Amniotic epithelial cell (primary cell): Measurements from ENCODE around the gene OR1D2.
"Not testable (repeated sequence)": the region's sequence is repeated elsewhere in the genome, so short reads cannot be mapped to it uniquely, and the experiment has no call there.

Experiments used
- DNase-seq: peaks from one replicate; pipeline ENCODE4 v3.0.0-alpha.2; 2010; ENCODE audit warnings: low read depth

OR1D2 gene, protein sequence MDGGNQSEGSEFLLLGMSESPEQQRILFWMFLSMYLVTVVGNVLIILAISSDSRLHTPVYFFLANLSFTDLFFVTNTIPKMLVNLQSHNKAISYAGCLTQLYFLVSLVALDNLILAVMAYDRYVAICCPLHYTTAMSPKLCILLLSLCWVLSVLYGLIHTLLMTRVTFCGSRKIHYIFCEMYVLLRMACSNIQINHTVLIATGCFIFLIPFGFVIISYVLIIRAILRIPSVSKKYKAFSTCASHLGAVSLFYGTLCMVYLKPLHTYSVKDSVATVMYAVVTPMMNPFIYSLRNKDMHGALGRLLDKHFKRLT

DNA sequence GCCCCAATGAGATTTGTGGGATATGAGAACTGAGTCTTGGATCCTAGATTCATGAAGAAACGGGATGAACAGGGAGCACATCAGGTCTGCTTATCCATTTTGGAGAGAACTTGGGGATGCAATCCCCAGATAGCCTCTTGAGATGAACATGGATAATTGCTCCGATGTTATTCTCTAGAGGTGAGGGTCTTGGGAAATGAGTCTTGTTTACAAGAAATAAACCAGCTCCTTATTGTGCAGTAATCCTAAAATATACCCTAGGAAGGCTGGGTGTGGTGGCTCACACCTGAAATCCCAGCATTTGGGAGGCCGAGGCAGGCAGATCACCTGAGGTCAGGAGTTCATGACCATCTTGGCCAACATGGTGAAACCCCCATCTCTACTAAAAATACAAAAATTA is at the start of gene OR1D2:
OR1D2 (minus strand) TSS at position 101 of the 400 bp plus-strand sequence. CDS start 11,426 bp downstream, outside the sequence.
- no peak for DNase-seq

DNA sequence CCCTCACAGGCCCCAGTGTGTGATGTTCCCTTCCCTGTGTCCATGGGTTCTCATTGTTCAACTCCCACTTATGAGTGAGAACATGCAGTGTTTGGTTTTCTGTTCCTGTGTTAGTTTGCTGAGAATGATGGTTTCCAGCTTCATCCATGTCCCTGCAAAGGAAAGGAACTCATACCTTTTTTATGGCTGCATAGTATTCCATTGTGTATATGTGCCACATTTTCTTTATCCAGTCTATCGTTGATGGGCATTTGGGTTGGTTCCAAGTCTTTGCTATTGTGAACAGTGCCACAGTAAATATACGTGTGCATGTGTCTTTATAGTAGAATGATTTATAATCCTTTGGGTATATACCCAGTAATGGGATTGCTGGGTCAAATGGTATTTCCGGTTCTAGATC is 33.3 kb upstream of the OR1D2 start:
- not testable (repeated sequence) for DNase-seq

DNA sequence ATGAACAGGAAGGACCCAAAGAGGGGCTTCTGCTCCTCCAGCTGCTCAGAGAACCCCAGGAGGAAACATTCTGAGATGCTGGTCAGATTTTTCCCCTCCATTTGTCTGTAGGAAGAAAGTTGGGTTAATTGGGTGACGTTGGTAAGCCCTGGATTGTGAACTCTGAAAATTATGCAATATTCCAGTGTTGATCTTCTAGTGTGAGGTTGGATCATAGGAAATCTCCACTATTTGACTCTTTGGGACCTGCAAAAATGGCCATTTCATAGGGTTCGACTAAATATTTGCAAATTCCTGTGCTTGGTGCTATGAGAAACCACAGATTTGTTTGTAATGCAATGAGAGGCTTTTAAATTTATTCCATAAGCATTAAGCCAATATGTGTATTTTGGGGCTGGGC is 23.2 kb upstream of the OR1D2 start, which contains the start of gene OR1G1:
OR1G1 (minus strand) TSS at position 101 of the 400 bp plus-strand sequence; CDS start at position 101, 0 bp downstream.
- DNase-seq = no peak

DNA sequence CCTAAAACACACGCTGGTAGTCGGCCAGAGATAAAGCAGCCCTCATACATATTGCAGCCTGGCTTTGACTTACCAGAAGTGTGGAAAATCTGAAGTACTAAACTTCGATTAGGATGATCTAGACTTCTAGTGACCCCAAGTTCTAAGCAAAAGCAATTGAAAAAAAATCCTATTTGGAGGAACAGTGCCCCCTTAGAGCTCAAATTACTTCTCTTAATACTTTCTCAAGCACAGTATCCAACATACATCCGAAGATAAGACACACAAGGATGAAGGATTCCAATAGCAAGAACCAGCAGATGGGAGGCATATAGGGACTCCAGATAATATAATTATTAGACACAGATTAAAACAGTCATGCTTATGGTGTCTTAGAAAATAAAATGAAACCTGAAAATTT is 30.4 kb downstream of the OR1D2 start:
- not testable (repeated sequence) for DNase-seq

DNA sequence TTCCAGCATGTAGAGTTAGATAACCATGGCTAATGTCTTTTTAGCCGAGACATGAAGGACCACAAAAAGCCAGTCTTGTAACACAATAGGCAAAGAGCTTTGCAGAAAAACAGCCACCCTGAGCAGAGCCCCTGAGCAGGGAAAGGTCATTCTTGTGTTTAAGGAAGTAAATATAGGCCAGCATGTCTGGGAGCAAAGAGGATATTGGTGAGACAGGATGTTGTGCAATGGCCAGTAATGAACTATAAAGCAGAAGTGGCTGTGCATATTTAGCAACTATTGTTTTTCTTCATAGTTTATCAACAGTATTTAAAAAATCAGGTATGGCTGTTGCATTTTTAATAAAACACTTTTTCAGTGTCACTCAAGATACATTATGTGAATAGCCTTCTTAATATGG is 39.0 kb downstream of the OR1D2 start:
- DNase-seq = not testable (repeated sequence)

DNA sequence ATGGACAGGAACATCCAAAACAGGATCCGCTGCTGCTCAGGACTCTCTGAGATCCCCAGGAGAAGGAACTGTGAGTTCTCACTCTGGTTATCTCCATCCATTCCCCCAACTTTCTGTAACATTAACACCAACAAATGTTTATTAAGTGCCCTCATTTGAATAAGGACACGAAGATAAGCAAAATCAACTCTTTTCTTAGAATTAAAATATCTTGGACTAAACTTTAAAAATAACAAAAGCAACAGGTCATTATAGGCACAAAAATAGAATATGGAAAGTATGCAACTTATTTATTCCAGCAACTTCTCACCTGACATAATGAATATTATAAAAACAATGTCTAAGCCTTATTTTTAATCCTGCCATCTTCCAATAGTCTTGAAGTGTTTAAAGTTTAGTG is 40.7 kb downstream of the OR1D2 start, which contains the start of gene OR1D5:
OR1D5 (minus strand) TSS at position 101 of the 400 bp plus-strand sequence; CDS start at position 101, 0 bp downstream.
- DNase-seq = not testable (repeated sequence)

DNA sequence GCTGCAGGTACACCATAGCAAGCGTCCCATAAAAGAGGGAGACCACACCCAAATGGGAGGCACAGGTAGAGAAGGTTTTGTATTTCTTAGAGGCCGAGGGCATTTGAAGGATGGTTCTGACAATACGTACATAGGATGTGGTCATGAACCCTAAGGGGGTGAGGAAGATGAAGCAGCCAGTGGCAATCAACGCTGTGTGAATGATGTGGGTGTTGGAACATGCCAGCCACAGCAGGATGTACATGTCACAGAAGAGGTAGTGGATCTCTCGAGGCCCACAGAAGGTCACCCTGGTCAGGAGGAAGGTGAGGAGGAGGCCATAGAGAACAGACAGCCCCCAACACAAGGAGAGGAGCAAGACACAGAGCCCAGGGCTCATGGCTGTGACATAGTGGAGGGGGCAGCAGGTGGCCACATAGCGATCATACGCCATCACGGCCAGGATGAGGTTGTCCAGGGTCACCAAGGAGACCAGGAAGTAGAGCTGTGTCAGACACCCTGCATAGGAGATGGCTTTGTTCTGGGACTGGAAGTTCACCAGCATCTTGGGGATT is 41.3 kb downstream of the OR1D2 start:
- DNase-seq = not testable (repeated sequence)

DNA sequence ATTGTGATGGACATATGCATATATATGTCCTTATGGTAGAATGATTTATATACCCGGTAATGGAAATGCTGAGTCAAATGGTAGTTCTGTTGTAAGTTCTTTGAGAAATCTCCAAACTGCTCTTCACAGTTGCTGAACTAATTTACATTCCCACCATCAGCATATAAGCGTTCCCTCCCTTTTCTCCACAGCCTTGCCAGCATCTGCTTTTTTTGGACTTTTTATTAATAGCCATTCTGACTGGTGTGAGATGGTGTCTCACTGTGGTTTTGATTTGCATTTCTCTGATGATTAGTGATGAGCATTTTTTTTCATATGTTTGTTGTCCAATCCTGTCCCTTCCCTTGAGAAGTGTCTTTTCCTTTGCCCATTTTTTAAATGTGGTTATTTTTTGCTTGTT is 49.4 kb downstream of the OR1D2 start:
- not testable (repeated sequence) for DNase-seq

DNA sequence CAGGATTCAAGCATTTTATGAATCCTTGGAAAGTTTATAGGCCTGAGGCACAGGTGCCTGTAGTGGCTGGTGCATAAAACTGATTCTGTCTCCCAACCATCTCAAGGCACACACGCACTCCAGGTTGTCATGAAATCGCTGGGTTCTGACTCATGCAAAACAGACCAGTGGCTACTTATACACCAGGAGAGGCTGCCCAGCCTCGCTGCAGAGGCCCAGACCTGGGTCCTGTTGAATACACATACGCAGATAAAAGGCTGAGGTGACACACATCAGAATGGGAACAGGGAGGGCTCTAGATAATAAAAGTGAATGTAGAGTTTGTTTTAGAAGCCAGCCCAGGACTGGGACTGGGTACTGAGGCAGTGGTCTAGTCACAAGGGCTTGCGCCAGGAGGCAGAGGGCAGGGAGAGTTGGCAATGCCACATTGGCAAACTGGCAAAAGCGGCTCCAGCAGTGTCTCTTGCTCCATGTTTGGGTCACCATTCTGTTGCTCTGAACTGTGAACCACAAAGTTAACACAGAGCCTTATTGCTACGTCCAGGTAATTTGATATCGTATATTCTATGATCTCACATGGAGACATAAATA is 54.4 kb downstream of the OR1D2 start:
- DNase-seq = no peak

DNA sequence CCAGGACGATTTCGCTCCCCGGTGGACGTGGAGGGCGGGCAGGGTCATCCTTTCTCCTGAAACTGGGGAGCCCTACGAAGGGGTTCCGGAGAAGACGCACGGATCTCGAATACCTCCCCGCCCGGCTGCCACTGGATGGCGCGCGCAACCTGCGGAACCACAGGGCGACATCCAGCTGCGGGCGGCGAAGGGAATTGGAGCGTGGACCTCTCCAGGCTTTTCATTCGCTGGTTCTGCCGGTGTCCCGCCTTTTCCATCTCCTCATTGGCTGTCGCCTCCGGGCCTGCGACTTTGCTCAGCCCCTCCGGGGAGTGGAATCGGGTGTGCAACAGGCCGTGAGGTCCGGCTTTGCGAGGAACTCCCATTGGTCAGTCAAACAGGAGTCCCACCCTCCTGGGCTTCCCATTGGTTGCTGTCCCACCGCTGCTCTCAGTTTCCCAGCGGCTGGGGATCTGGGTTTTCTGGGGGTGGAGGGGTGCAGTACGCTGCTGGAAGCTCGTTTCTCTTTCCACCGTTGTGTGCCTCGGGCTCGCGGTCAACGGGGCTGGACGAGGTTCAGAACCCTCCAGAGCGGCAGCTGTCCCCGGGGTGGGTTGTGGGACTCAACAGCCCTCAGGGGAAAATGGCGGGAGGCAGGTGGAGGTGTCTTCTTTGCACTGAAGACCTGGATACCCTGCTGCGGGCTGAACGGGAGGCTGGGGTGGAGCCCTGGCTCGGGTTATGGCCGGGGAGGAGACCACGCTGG is 55.3 kb downstream of the OR1D2 start:
- DNase-seq = peak; percentile 90

DNA sequence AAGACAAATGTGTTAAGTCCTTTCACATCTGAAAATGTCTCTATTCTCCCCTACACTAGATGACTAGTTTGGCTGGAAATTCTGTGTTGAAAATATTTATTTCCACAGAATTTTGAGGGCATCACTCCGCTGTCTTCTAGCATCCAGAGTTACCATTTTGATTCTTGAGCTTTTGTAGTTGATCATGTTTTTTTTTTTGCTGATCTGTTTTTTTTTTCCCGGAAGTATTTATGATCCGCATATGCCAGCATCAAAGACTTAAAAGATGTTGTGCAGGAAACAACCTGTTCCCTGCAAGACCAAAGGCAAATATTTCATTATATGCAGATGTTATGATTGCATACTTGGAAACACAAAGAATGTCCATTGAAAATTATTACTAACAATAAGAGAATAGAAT is 57.5 kb downstream of the OR1D2 start:
- no peak for DNase-seq

DNA sequence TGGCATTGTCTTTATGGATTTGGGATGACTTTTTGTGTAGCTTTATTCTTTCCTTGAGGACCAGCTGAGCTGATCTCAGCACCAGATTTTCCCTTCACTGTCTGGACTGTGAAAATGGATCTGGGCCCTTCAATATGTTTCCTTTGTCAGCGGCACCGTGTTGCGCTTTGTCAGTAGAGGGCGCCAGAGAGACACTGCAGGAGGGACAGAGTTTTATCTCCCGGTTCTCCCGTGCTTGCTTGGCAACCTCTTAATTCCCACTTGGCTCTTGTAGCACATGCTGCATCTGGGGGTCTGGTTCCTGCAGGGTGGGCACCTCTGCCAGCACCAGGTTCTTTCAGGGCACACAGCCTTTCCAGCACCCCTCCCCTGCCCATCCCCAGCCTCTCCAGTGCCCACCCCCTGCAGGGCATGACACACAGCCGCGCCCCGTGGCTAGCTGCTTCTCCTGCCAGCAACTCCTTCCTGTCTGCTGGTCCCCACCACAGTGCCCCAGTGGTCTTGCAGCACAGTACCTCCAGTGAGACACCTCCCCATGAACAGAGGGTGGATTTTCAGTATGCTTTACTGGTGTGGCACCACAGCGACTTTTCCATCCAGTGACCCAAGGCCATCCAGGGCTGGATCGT is 60.4 kb downstream of the OR1D2 start:
- DNase-seq = no peak

DNA sequence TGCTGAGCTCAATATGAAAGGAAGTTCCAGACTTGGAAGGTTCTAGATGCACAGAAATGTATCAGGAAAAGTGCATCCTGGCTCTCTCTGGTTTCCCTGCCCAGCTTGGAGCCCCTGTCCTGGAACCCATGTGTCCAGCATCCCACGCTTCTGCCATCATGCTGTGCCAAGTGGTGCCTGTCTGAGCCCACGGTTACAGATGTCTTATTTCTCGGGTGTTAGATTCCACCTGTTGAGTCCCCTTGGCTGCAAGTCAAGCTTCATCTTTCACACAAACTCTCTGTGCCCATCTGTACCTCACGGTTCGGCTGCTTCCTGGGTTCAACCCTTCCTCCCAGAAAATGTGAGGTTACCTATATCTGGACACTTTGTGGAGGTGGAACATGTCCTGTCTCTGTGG is 63.3 kb downstream of the OR1D2 start:
- DNase-seq = no peak

DNA sequence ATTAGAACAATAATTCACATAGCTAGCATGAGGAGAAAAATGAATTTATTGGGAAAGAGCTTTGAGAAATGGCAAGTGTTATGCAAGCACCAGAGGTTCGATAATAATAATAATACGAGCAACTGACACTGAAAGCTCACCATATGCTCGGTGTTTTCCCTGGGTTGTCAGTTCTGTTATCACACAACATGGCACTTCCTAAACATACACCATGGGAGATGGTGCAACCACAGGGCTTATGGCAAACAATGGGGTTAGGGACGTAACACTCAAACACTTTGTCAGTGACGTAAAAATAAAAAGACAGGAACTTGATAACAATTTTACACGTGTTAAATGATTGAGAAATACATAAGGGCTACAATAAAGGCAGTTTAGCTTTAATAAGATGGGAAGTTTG is 64.5 kb downstream of the OR1D2 start:
- no peak for DNase-seq

DNA sequence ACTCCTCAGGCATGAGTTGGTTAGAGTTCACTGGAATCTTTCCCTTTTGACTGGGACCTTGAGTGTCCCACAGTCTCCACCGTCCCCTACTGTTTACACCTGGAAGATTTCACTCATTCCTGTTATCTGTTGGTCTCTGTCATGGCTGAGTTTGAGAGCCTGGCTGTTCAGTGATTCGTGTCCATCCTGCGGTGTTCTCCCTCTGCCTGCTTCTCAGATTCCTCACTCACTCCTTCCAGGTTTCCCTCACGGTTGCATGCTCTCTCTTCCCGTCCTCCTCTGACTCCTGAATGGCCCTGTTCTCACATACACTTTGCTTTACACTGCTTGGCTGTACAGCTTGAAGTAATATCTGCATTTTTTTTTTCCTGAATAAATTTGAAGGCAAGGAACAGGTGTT is 65.3 kb downstream of the OR1D2 start:
- DNase-seq = no peak
